ENCODE data around the gene PCTP.
A peak's percentile ranks its signal among the peaks of the same experiment; 100 is the strongest.

Gene PCTP

DNA sequence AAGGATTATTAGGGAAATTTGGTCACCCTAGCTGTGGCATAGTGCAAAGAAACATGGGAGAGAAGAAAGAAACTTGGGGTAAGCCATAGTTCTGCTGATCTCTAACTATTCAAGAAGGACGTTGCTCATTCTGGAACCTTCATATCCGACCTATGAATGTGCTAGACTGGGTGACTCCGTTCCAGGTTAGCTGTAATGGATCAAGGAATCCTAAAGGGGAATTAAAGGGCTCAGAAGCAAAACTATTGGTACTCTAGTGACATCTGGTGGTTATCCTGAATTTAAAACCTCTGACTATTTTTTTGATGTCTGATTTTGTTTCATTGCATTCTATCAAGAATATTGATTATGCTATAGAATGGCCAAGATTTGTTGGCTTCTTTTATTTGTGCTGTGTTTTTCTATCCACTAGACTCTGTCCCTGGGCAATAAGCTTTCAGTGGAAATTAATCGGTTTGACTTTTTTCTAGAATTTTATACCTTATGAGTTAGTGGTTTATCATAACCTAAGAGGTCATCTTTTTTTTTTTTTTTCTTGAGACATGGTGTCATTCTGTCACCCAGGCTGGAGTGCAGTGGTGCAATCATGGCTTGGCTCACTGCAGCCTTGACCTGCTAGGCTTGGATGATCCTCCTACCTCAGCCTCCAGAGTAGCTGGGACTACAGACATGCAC, 19.5 kb downstream of the PCTP start:
- H3K4me3 ChIP-seq (ENCODE audit: low read depth, low read length), result no peak overlapping the region
- no peak overlapping the region for H2BK12ac ChIP-seq (ENCODE audit: low read length)
- no peak overlapping the region for H4K8ac ChIP-seq (ENCODE audit: low read depth, low read length)
- peaks cover 9 to 11% of the 10 kb centered on the region in 2 experiments for H3K4me1 ChIP-seq (ENCODE audit: control insufficient read depth in 1 of 2, insufficient read depth in 2 of 2, low read length in 2 of 2)
- no CpG with 5 or more reads among the region's 4 CpGs for WGBS (ENCODE audit: extremely low coverage, insufficient coverage, insufficient read length)
- DNase-seq, result peak; percentile 16 to 83
- H3K4me2 ChIP-seq (ENCODE audit: low read length), result no peak overlapping the region
- H2AFZ ChIP-seq (ENCODE audit: insufficient read depth, low read length, poor library complexity), result no peak overlapping the region
- peaks cover 3% of the 10 kb centered on the region for H3K79me2 ChIP-seq (ENCODE audit: control insufficient read depth, insufficient read depth, low read length, poor library complexity)
- H2BK120ac ChIP-seq (ENCODE audit: insufficient read depth, low read length, poor library complexity), result no peak overlapping the region
- no peak overlapping the region for H3K18ac ChIP-seq (ENCODE audit: low read length)
- H2AK5ac ChIP-seq (ENCODE audit: low read length), result no peak overlapping the region
- H4K12ac ChIP-seq (ENCODE audit: low read depth, low read length), result no peak overlapping the region
- H3K9ac ChIP-seq (ENCODE audit: low read length), result no peak overlapping the region
- H3K23ac ChIP-seq (ENCODE audit: low read length), result no peak overlapping the region
- no peak overlapping the region for H2BK5ac ChIP-seq (ENCODE audit: low read depth, low read length, poor library complexity)
- peaks cover 10% of the 10 kb centered on the region for H3K79me1 ChIP-seq (ENCODE audit: low read length)
- H3K27me3 ChIP-seq (ENCODE audit: insufficient read depth, low read length), result no peaks in the 10 kb centered on the region
- H3K9me3 ChIP-seq (ENCODE audit: insufficient read depth, low read depth, low read length), result no peaks in the 10 kb centered on the region
- no peak overlapping the region for H3K14ac ChIP-seq (ENCODE audit: low read length)
- peak overlapping the region; percentile 8 for H3K27ac ChIP-seq (ENCODE audit: low read depth, low read length)
- H4K91ac ChIP-seq (ENCODE audit: low read depth, low read length), result no peak overlapping the region
- H3K4ac ChIP-seq (ENCODE audit: low read depth, low read length), result no peak overlapping the region
- H3K36me3 ChIP-seq (ENCODE audit: control insufficient read depth in 1 of 2, insufficient read depth in 2 of 2, low read length in 2 of 2), result peaks cover 7 to 11% of the 10 kb centered on the region in 2 experiments

DNA sequence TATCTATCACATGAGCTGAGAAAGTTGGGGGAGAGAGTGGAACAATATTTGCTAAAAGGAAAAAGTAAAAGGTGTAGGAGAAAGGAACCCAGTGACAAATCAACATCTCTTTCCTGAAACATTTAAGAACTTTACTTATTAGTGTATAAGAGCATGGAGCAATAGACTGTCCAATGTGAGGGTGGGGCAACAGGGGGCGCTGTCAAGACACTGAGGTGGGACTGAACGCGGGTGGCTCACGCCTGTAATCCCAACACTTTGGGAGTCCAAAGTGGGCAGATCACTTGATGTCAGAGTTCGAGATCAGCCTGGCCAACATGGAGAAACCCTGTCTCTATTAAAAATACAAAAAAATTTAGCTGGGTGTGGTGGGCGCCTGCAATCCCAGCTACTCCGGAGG, 21.2 kb downstream of the PCTP start:
- H2BK5ac ChIP-seq (ENCODE audit: low read depth, low read length, poor library complexity), result no peak overlapping the region
- H3K4me1 ChIP-seq (ENCODE audit: control insufficient read depth in 1 of 2, insufficient read depth in 2 of 2, low read length in 2 of 2), result peaks cover 9 to 11% of the 10 kb centered on the region in 2 experiments
- no peak overlapping the region for H3K4me3 ChIP-seq (ENCODE audit: low read depth, low read length)
- H3K4ac ChIP-seq (ENCODE audit: low read depth, low read length), result no peak overlapping the region
- no peak overlapping the region for H4K91ac ChIP-seq (ENCODE audit: low read depth, low read length)
- no peak overlapping the region for H3K9ac ChIP-seq (ENCODE audit: low read length)
- no peak overlapping the region for H4K12ac ChIP-seq (ENCODE audit: low read depth, low read length)
- peaks cover 10 to 15% of the 10 kb centered on the region in 2 experiments for H3K36me3 ChIP-seq (ENCODE audit: control insufficient read depth in 1 of 2, insufficient read depth in 2 of 2, low read length in 2 of 2)
- H3K18ac ChIP-seq (ENCODE audit: low read length), result no peak overlapping the region
- no peaks in the 10 kb centered on the region for H3K9me3 ChIP-seq (ENCODE audit: insufficient read depth, low read depth, low read length)
- no peak overlapping the region for H2BK120ac ChIP-seq (ENCODE audit: insufficient read depth, low read length, poor library complexity)
- no peak for DNase-seq
- H2BK12ac ChIP-seq (ENCODE audit: low read length), result no peak overlapping the region
- H3K27ac ChIP-seq (ENCODE audit: low read depth, low read length), result no peak overlapping the region
- no peak overlapping the region for H3K23ac ChIP-seq (ENCODE audit: low read length)
- H4K8ac ChIP-seq (ENCODE audit: low read depth, low read length), result no peak overlapping the region
- H3K79me1 ChIP-seq (ENCODE audit: low read length), result peaks cover 10% of the 10 kb centered on the region
- H3K79me2 ChIP-seq (ENCODE audit: control insufficient read depth, insufficient read depth, low read length, poor library complexity), result peaks cover 3% of the 10 kb centered on the region
- H2AFZ ChIP-seq (ENCODE audit: insufficient read depth, low read length, poor library complexity), result no peak overlapping the region
- H3K14ac ChIP-seq (ENCODE audit: low read length), result no peak overlapping the region
- no peak overlapping the region for H3K4me2 ChIP-seq (ENCODE audit: low read length)
- H2AK5ac ChIP-seq (ENCODE audit: low read length), result no peak overlapping the region
- no CpG with 5 or more reads among the region's 7 CpGs for WGBS (ENCODE audit: extremely low coverage, insufficient coverage, insufficient read length)
- H3K27me3 ChIP-seq (ENCODE audit: insufficient read depth, low read length), result no peaks in the 10 kb centered on the region

DNA sequence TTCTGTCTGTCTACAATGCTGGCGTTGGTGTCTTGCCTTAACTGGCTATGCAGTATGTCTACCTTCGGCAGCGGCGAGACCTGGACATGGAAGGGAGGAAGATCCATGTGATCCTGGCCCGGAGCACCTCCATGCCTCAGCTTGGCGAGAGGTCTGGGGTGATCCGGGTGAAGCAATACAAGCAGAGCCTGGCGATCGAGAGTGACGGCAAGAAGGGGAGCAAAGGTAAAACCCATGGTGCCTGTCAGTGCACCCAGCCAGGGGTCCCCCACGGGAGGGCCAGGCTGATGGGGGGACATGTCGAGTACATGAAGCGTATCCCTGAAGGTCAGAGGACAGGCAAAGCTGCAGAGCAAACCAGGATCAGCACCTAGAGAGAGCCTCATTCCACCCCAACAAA, 22.8 kb downstream of the PCTP start:
- H3K27ac ChIP-seq (ENCODE audit: low read depth, low read length), result no peak overlapping the region
- no peaks in the 10 kb centered on the region for H3K27me3 ChIP-seq (ENCODE audit: insufficient read depth, low read length)
- H2BK12ac ChIP-seq (ENCODE audit: low read length), result no peak overlapping the region
- H3K4me3 ChIP-seq (ENCODE audit: low read depth, low read length), result no peak overlapping the region
- peaks cover 3% of the 10 kb centered on the region for H3K79me2 ChIP-seq (ENCODE audit: control insufficient read depth, insufficient read depth, low read length, poor library complexity)
- H3K9ac ChIP-seq (ENCODE audit: low read length), result no peak overlapping the region
- H2BK120ac ChIP-seq (ENCODE audit: insufficient read depth, low read length, poor library complexity), result no peak overlapping the region
- H3K79me1 ChIP-seq (ENCODE audit: low read length), result peaks cover 10% of the 10 kb centered on the region
- H3K36me3 ChIP-seq (ENCODE audit: control insufficient read depth in 1 of 2, insufficient read depth in 2 of 2, low read length in 2 of 2), result peaks cover 10 to 15% of the 10 kb centered on the region in 2 experiments
- no peak overlapping the region for H4K91ac ChIP-seq (ENCODE audit: low read depth, low read length)
- no peak overlapping the region for H2AFZ ChIP-seq (ENCODE audit: insufficient read depth, low read length, poor library complexity)
- H3K23ac ChIP-seq (ENCODE audit: low read length), result no peak overlapping the region
- no peak overlapping the region for H4K8ac ChIP-seq (ENCODE audit: low read depth, low read length)
- H3K4me1 ChIP-seq (ENCODE audit: control insufficient read depth in 1 of 2, insufficient read depth in 2 of 2, low read length in 2 of 2), result peaks cover 9 to 11% of the 10 kb centered on the region in 2 experiments
- no peak overlapping the region for H2AK5ac ChIP-seq (ENCODE audit: low read length)
- no peak overlapping the region for H3K4me2 ChIP-seq (ENCODE audit: low read length)
- WGBS (ENCODE audit: extremely low coverage, insufficient coverage, insufficient read length), result no CpG with 5 or more reads among the region's 13 CpGs
- no peaks in the 10 kb centered on the region for H3K9me3 ChIP-seq (ENCODE audit: insufficient read depth, low read depth, low read length)
- no peak overlapping the region for H3K14ac ChIP-seq (ENCODE audit: low read length)
- no peak overlapping the region for H4K12ac ChIP-seq (ENCODE audit: low read depth, low read length)
- H3K4ac ChIP-seq (ENCODE audit: low read depth, low read length), result no peak overlapping the region
- no peak overlapping the region for H2BK5ac ChIP-seq (ENCODE audit: low read depth, low read length, poor library complexity)
- DNase-seq, result no peak
- no peak overlapping the region for H3K18ac ChIP-seq (ENCODE audit: low read length)

GRCh38 chr17:55774846-55775271, 24.0 kb downstream of the PCTP start:
- no peaks in the 10 kb centered on the region for H3K27me3 ChIP-seq (ENCODE audit: insufficient read depth, low read length)
- H2AFZ ChIP-seq (ENCODE audit: insufficient read depth, low read length, poor library complexity), result no peak overlapping the region
- no peak overlapping the region for H4K91ac ChIP-seq (ENCODE audit: low read depth, low read length)
- H4K8ac ChIP-seq (ENCODE audit: low read depth, low read length), result no peak overlapping the region
- no peak overlapping the region for H3K14ac ChIP-seq (ENCODE audit: low read length)
- H3K4me2 ChIP-seq (ENCODE audit: low read length), result no peak overlapping the region
- H3K23ac ChIP-seq (ENCODE audit: low read length), result no peak overlapping the region
- DNase-seq, result no peak
- peaks cover 3% of the 10 kb centered on the region for H3K79me1 ChIP-seq (ENCODE audit: low read length)
- H3K18ac ChIP-seq (ENCODE audit: low read length), result no peak overlapping the region
- H3K36me3 ChIP-seq (ENCODE audit: control insufficient read depth in 1 of 2, insufficient read depth in 2 of 2, low read length in 2 of 2), result peaks cover 10 to 15% of the 10 kb centered on the region in 2 experiments
- H3K9ac ChIP-seq (ENCODE audit: low read length), result no peak overlapping the region
- no peak overlapping the region for H2BK120ac ChIP-seq (ENCODE audit: insufficient read depth, low read length, poor library complexity)
- no peak overlapping the region for H4K12ac ChIP-seq (ENCODE audit: low read depth, low read length)
- no peak overlapping the region for H2BK12ac ChIP-seq (ENCODE audit: low read length)
- no peaks in the 10 kb centered on the region for H3K9me3 ChIP-seq (ENCODE audit: insufficient read depth, low read depth, low read length)
- H2AK5ac ChIP-seq (ENCODE audit: low read length), result no peak overlapping the region
- H3K4me3 ChIP-seq (ENCODE audit: low read depth, low read length), result no peak overlapping the region
- no peak overlapping the region for H2BK5ac ChIP-seq (ENCODE audit: low read depth, low read length, poor library complexity)
- no CpG with 5 or more reads among the region's 7 CpGs for WGBS (ENCODE audit: extremely low coverage, insufficient coverage, insufficient read length)
- H3K79me2 ChIP-seq (ENCODE audit: control insufficient read depth, insufficient read depth, low read length, poor library complexity), result no peaks in the 10 kb centered on the region
- H3K4ac ChIP-seq (ENCODE audit: low read depth, low read length), result no peak overlapping the region
- no peak overlapping the region for H3K27ac ChIP-seq (ENCODE audit: low read depth, low read length)
- peaks cover 2 to 4% of the 10 kb centered on the region in 2 experiments for H3K4me1 ChIP-seq (ENCODE audit: control insufficient read depth in 1 of 2, insufficient read depth in 2 of 2, low read length in 2 of 2)
